ENCODE measurements around the gene RAB36. TPM values are rescaled to one million over a fixed set of nuclear protein-coding genes. Genes with fewer than 3 reads are reported as not detected.
A peak's percentile ranks its signal among the peaks of the same experiment; 100 is the strongest.

The RAB36 gene
- total RNA-seq, 1 donor from 2014 or later: 2.0 TPM

GRCh38 chr22:23138584-23139435, 6.5 kb upstream of the RAB36 start:
- peaks cover 7% of the 10 kb centered on the region for H3K4me1 Mint-ChIP-seq (ENCODE audit: low read depth, unreplicated experiment)
- H3K27me3 Mint-ChIP-seq (ENCODE audit: unreplicated experiment): peaks cover 2% of the 10 kb centered on the region
- no peak for TF ChIP-seq CTCF (IDR thresholded peaks at IDR 0.05; ENCODE audit: partially characterized antibody, unreplicated experiment)
- no peak overlapping the region for H3K4me3 Mint-ChIP-seq (ENCODE audit: unreplicated experiment)
- H3K36me3 Mint-ChIP-seq (ENCODE audit: unreplicated experiment): no peaks in the 10 kb centered on the region
- H3K9me3 Mint-ChIP-seq (ENCODE audit: unreplicated experiment): peaks cover 3% of the 10 kb centered on the region
- no peak for DNase-seq
- H3K27ac Mint-ChIP-seq (ENCODE audit: unreplicated experiment): no peak overlapping the region

- Mint-ChIP-seq H3K4me1 (ENCODE audit: low read depth, unreplicated experiment) (peaks cover 9% of the 10 kb centered on the region), H3K9me3 (ENCODE audit: unreplicated experiment) (no peaks in the 10 kb centered on the region), H3K36me3 (ENCODE audit: unreplicated experiment) (no peaks in the 10 kb centered on the region), H3K4me3 (ENCODE audit: unreplicated experiment) (no peak overlapping the region), H3K27ac (ENCODE audit: unreplicated experiment) (no peak overlapping the region), H3K27me3 (ENCODE audit: unreplicated experiment) (peaks cover 2% of the 10 kb centered on the region)
- no peak for TF ChIP-seq CTCF (IDR thresholded peaks at IDR 0.05; ENCODE audit: partially characterized antibody, unreplicated experiment)
- DNase-seq: no peak
Measured at GRCh38 chr22:23140385-23140784, 4.9 kb upstream of the RAB36 start.

GRCh38 chr22:23142546-23143105, 2.7 kb upstream of the RAB36 start:
- H3K4me1 Mint-ChIP-seq (ENCODE audit: low read depth, unreplicated experiment): peaks cover 11% of the 10 kb centered on the region
- no peak overlapping the region for H3K4me3 Mint-ChIP-seq (ENCODE audit: unreplicated experiment)
- H3K27ac Mint-ChIP-seq (ENCODE audit: unreplicated experiment): peak overlapping the region; percentile 33
- DNase-seq: no peak
- H3K27me3 Mint-ChIP-seq (ENCODE audit: unreplicated experiment): peaks cover 3% of the 10 kb centered on the region
- H3K9me3 Mint-ChIP-seq (ENCODE audit: unreplicated experiment): no peaks in the 10 kb centered on the region
- no peaks in the 10 kb centered on the region for H3K36me3 Mint-ChIP-seq (ENCODE audit: unreplicated experiment)
- no peak for TF ChIP-seq CTCF (IDR thresholded peaks at IDR 0.05; ENCODE audit: partially characterized antibody, unreplicated experiment)

- no peak overlapping the region for H3K27ac Mint-ChIP-seq (ENCODE audit: unreplicated experiment)
- H3K4me3 Mint-ChIP-seq (ENCODE audit: unreplicated experiment): no peak overlapping the region
- H3K4me1 Mint-ChIP-seq (ENCODE audit: low read depth, unreplicated experiment): peaks cover 14% of the 10 kb centered on the region
- peaks cover 3% of the 10 kb centered on the region for H3K27me3 Mint-ChIP-seq (ENCODE audit: unreplicated experiment)
- no peaks in the 10 kb centered on the region for H3K36me3 Mint-ChIP-seq (ENCODE audit: unreplicated experiment)
- no peak for DNase-seq
- no peak for TF ChIP-seq CTCF (IDR thresholded peaks at IDR 0.05; ENCODE audit: partially characterized antibody, unreplicated experiment)
- H3K9me3 Mint-ChIP-seq (ENCODE audit: unreplicated experiment): no peaks in the 10 kb centered on the region
Measured at GRCh38 chr22:23143119-23143518, 2.2 kb upstream of the RAB36 start.

- no peak overlapping the region for H3K4me3 Mint-ChIP-seq (ENCODE audit: unreplicated experiment)
- H3K36me3 Mint-ChIP-seq (ENCODE audit: unreplicated experiment): no peaks in the 10 kb centered on the region
- peaks cover 3% of the 10 kb centered on the region for H3K27me3 Mint-ChIP-seq (ENCODE audit: unreplicated experiment)
- H3K4me1 Mint-ChIP-seq (ENCODE audit: low read depth, unreplicated experiment): peaks cover 19% of the 10 kb centered on the region
- H3K9me3 Mint-ChIP-seq (ENCODE audit: unreplicated experiment): no peaks in the 10 kb centered on the region
- TF ChIP-seq CTCF (IDR thresholded peaks at IDR 0.05; ENCODE audit: partially characterized antibody, unreplicated experiment): no peak
- no peak overlapping the region for H3K27ac Mint-ChIP-seq (ENCODE audit: unreplicated experiment)
- no peak for DNase-seq
Measured at GRCh38 chr22:23144432-23144831, 845 bp upstream of the RAB36 start.

Measured in glutamatergic neuron (in vitro differentiated cells).